NCI-H2029 treated with DMSO at 0.1 percent for 48 hours (cell line): Measurements from ENCODE around the gene FAM13B.

Source experiments
- DNase-seq: peaks from one replicate; lab custom pipeline; 2025; lab: John Stamatoyannopoulos, UW

FAM13B gene

DNA sequence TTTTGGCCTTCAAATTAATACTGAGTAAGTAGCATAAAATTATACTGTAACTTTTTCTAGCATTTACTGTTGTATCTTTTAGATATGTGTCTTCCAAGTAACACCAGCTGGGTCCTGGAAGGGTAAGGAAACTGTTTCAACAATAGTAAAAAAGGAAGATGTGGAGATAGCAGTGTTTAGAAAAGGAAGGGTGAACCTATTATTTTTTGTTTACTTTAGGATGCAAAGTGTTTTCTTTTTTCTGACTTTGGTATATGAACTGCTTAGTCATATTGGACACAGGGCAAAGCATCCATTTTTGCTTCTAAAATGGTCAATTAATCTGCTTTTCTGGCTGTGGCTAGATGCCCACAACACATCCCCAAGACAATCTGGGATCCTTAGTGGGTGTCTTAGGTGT lies 138.3 kb downstream of the FAM13B start:
- no peak for DNase-seq

DNA sequence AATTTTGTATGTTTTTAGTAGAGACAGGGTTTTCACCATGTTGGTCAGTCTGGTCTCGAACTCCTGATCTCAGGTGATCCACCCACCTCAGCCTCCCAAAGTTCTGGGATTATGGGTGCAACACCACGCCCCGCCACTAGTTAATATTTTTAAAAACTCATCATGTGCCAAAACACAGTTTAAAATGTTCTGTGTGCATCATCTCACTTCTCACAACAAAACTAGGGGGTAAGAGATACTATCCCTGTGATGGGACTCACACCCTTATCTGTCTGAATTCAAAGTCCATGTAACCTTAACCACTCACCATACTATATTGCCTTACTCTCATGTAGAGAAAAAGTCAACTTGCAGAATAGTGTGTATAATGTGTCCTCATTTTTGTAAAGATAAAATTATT lies 141.0 kb downstream of the FAM13B start:
- no peak for DNase-seq

DNA sequence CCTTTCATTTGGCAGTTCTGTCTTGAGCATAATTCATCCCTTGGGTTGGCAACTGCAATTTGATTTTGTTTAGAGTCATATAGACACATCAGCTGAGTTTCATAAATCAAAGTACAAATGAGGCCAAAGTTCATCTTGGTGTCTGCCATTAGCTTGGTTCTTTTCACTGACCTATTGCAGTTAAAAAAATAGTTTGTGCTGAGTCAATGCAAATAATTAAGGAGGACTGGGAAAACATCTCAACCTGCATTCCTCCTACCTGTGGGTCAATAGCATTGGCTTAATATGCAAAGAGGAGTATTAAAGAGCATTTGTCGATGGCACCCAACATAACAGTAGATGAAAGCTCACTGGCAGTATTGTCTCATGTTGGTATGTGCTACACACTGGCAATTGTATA lies 142.0 kb downstream of the FAM13B start:
- no peak for DNase-seq

GRCh38 chr5:137888863-137889759 lies 143.8 kb downstream of the FAM13B start, which contains the start of gene PKD2L2:
Gene PKD2L2, plus strand, starts transcription at chr5:137889457. Its CDS starts 35 bp downstream, at chr5:137889492.
- no peak for DNase-seq

- no peak for DNase-seq
Observed at GRCh38 chr5:137888466-137888862, 144.4 kb downstream of the FAM13B start.
